PC-3 (cell line): ENCODE measurements around the gene SLC6A7. TPM values are rescaled to one million over a fixed set of nuclear protein-coding genes. Genes with fewer than 3 reads are reported as not detected.

ENCODE experiments used
- ATAC-seq: fragments of 200-7000 bp; cut with Tn5 transposase; 2 replicates; pipeline ENCODE4 v1.9.1; 2020; ENCODE audit warnings: mild to moderate bottlenecking, moderate library complexity
- BruUV-seq: library from RNA; stranded (reverse); fragments of 400-500 nt; replicated peaks from 2 replicates; lab custom pipeline; 2021; lab: Mats Ljungman, UMichigan
- CTCF ChIA-PET: fragments of 300-600 bp; sonication (Branson Sonifier 250); formaldehyde crosslinking; loops from one replicate; lab custom pipeline; 2022; ENCODE audit warnings: antibody characterized with exemption; lab: Charles Lee
- POLR2A ChIA-PET: fragments of 300-600 bp; sonication (Branson Sonifier 250); formaldehyde crosslinking; loops from one replicate; lab custom pipeline; 2022; ENCODE audit warnings: antibody characterized with exemption; ENCODE audit not compliant: unreplicated experiment; lab: Charles Lee
- DNase-seq: peaks from one replicate; pipeline ENCODE4 v3.0.0-alpha.2; 2015
- H2AFZ ChIP-seq: fragments of 300-600 bp; sonication (generic); 2 replicates; pipeline ENCODE4 v1.6.0; 2016; ENCODE audit warnings: antibody characterized with exemption, low read length
- H3F3A ChIP-seq: fragments of 300-600 bp; sonication (generic); one replicate; pipeline ENCODE4 v1.6.0; 2017; ENCODE audit warnings: antibody characterized with exemption, low read length, control low read depth, mild to moderate bottlenecking; ENCODE audit not compliant: unreplicated experiment
- H3K27ac ChIP-seq: fragments of 300-600 bp; sonication (generic); 2 replicates; pipeline ENCODE4 v1.5.1; 2016; ENCODE audit warnings: mild to moderate bottlenecking, low read length
- H3K27me3 ChIP-seq: fragments of 300-600 bp; sonication (generic); 2 replicates; pipeline ENCODE4 v1.6.1; 2016; ENCODE audit warnings: low read length, mixed read lengths
- H3K36me3 ChIP-seq: fragments of 300-600 bp; sonication (generic); 2 replicates; pipeline ENCODE4 v1.6.1; 2016; ENCODE audit warnings: low read depth, mixed run types, low read length, mixed read lengths
- H3K4me1 ChIP-seq: fragments of 300-600 bp; sonication (generic); 2 replicates; pipeline ENCODE4 v1.5.1; 2016; ENCODE audit warnings: low read length; ENCODE audit not compliant: insufficient read depth
- H3K4me2 ChIP-seq: fragments of 300-600 bp; sonication (generic); 2 replicates; pipeline ENCODE4 v1.6.0; 2016; ENCODE audit warnings: low read length
- H3K4me3 ChIP-seq: fragments of 300-600 bp; sonication (generic); 2 replicates; pipeline ENCODE4 v1.5.1; 2016; ENCODE audit warnings: mild to moderate bottlenecking, low read length, mixed read lengths
- H3K79me2 ChIP-seq: fragments of 300-600 bp; sonication (generic); 2 replicates; pipeline ENCODE4 v1.6.1; 2017; ENCODE audit warnings: low read length, mixed read lengths
- H3K9ac ChIP-seq: fragments of 300-600 bp; sonication (generic); 2 replicates; pipeline ENCODE4 v1.6.0; 2016; ENCODE audit warnings: mild to moderate bottlenecking, low read length
- H3K9me2 ChIP-seq: fragments of 300-600 bp; sonication (generic); replicated peaks from 2 replicates; pipeline ENCODE4 v1.6.1; 2016; ENCODE audit warnings: mixed run types, low read length, mixed read lengths
- H3K9me3 ChIP-seq: fragments of 300-600 bp; sonication (generic); 2 replicates; pipeline ENCODE4 v1.6.1; 2016; ENCODE audit warnings: low read length, mixed read lengths
- H4K20me1 ChIP-seq: fragments of 300-600 bp; sonication (generic); 2 replicates; pipeline ENCODE4 v1.6.1; 2016; ENCODE audit warnings: low read length, mixed read lengths
- EZH2 ChIP-seq: fragments of 300-600 bp; sonication (generic); IDR thresholded peaks from one replicate; pipeline ENCODE4 v1.6.1; 2017; ENCODE audit warnings: antibody characterized with exemption, mild to moderate bottlenecking, low read length; ENCODE audit not compliant: unreplicated experiment
- EZH2phosphoT487 ChIP-seq: fragments of 300-600 bp; sonication (generic); IDR thresholded peaks from 2 replicates; pipeline ENCODE4 v1.6.1; 2018; ENCODE audit warnings: mild to moderate bottlenecking, antibody characterized with exemption, low read length, borderline replicate concordance
- intact Hi-C: fragments of 100-400 bp; cut with micrococcal nuclease; formaldehyde crosslinking; loops from 2 replicates; pipeline ENCODE4 v1.9.0; 2023
- total RNA-seq: library from RNA; depleted of rRNA; stranded (reverse); fragments of >200 nt; gene quantifications from 2 replicates; pipeline ENCODE4 v1.2.3, GENCODE V29; 2014
- TF ChIP-seq, protein P1 (sequence below): fragments of 300-600 bp; sonication (generic); conservative IDR thresholded peaks from 2 replicates; pipeline ENCODE4 v1.5.1; 2017; ENCODE audit warnings: antibody characterized with exemption, low read depth, mild to moderate bottlenecking, low read length

SLC6A7 gene
- total RNA-seq, 1 experiment from 2014 or later, result 0.29 TPM

DNA sequence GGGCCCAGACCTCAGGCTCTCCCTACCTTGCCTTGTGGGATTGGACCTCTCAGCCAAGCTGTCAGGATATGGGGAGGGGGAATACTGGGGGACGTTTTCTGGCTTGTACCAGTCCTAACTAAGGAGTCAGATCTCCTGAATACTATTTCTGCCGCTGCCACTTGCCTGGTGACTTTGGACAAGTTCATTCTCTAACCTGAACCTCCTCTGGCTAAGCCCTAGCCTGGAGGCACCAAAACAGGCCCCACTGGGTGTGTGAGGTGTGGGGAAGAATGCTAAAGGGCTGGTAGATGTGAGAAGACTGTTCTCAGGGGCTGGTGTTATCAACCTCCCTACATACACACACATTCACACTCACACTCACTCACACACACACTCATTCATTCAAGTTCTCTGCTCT lies 1.1 kb downstream of the SLC6A7 start:
- no peak overlapping the region for H3K4me2 ChIP-seq
- H3K4me1 ChIP-seq, result no peaks in the 10 kb centered on the region
- ChIA-PET POLR2A (no interaction called here), CTCF (no interaction called here)
- no peak overlapping the region for H3K4me3 ChIP-seq
- H3K9me3 ChIP-seq, result no peaks in the 10 kb centered on the region
- H3K27me3 ChIP-seq, result peaks cover 35% of the 10 kb centered on the region
- H4K20me1 ChIP-seq, result no peaks in the 10 kb centered on the region
- DNase-seq (no peak), ATAC-seq (no peak)
- no peaks in the 10 kb centered on the region for H3K9me2 ChIP-seq
- H2AFZ ChIP-seq, result no peak overlapping the region
- no peaks in the 10 kb centered on the region for H3K79me2 ChIP-seq
- no peaks in the 10 kb centered on the region for H3K36me3 ChIP-seq
- BruUV-seq, result no TSS peak
- intact Hi-C loops, result no loop called here
- no peak overlapping the region for H3K27ac ChIP-seq
- no peaks in the 10 kb centered on the region for H3F3A ChIP-seq
- TF ChIP-seq EZH2phosphoT487 (no peak), EZH2 (no peak)
- TF ChIP-seq, protein P1, sequence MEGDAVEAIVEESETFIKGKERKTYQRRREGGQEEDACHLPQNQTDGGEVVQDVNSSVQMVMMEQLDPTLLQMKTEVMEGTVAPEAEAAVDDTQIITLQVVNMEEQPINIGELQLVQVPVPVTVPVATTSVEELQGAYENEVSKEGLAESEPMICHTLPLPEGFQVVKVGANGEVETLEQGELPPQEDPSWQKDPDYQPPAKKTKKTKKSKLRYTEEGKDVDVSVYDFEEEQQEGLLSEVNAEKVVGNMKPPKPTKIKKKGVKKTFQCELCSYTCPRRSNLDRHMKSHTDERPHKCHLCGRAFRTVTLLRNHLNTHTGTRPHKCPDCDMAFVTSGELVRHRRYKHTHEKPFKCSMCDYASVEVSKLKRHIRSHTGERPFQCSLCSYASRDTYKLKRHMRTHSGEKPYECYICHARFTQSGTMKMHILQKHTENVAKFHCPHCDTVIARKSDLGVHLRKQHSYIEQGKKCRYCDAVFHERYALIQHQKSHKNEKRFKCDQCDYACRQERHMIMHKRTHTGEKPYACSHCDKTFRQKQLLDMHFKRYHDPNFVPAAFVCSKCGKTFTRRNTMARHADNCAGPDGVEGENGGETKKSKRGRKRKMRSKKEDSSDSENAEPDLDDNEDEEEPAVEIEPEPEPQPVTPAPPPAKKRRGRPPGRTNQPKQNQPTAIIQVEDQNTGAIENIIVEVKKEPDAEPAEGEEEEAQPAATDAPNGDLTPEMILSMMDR, result no peak
- H3K9ac ChIP-seq, result no peak overlapping the region

GRCh38 chr5:150192462-150192861 lies 2.6 kb downstream of the SLC6A7 start:
- no peaks in the 10 kb centered on the region for H3K36me3 ChIP-seq
- POLR2A ChIA-PET, result no interaction called here
- no peak overlapping the region for H3K27ac ChIP-seq
- peaks cover 35% of the 10 kb centered on the region for H3K27me3 ChIP-seq
- no peak for ATAC-seq
- H3K9me3 ChIP-seq, result no peaks in the 10 kb centered on the region
- DNase-seq, result no peak
- H3F3A ChIP-seq, result no peaks in the 10 kb centered on the region
- H3K9me2 ChIP-seq, result no peaks in the 10 kb centered on the region
- no peaks in the 10 kb centered on the region for H3K79me2 ChIP-seq
- no peak overlapping the region for H3K4me3 ChIP-seq
- H3K4me2 ChIP-seq, result no peak overlapping the region
- CTCF ChIA-PET, result no interaction called here
- no peaks in the 10 kb centered on the region for H3K4me1 ChIP-seq
- BruUV-seq, result no TSS peak
- intact Hi-C loops, result no loop called here
- no peaks in the 10 kb centered on the region for H4K20me1 ChIP-seq
- TF ChIP-seq EZH2phosphoT487 (no peak), EZH2 (no peak)
- TF ChIP-seq, protein P1, result no peak
- H3K9ac ChIP-seq, result no peak overlapping the region
- no peak overlapping the region for H2AFZ ChIP-seq

- Histone ChIP-seq H4K20me1 (no peaks in the 10 kb centered on the region), H3K4me1 (no peaks in the 10 kb centered on the region), H3K4me2 (no peak overlapping the region), H3F3A (no peaks in the 10 kb centered on the region), H3K27me3 (peaks cover 27% of the 10 kb centered on the region), H3K4me3 (no peak overlapping the region), H3K79me2 (no peaks in the 10 kb centered on the region), H2AFZ (no peak overlapping the region), H3K9me2 (no peaks in the 10 kb centered on the region), H3K36me3 (no peaks in the 10 kb centered on the region), H3K27ac (no peak overlapping the region), H3K9me3 (no peaks in the 10 kb centered on the region), H3K9ac (no peak overlapping the region)
- ATAC-seq, result no peak
- TF ChIP-seq EZH2phosphoT487 (no peak), EZH2 (no peak)
- TF ChIP-seq, protein P1, result no peak
- BruUV-seq, result no TSS peak
- CTCF ChIA-PET, result no interaction called here
- intact Hi-C loops, result no loop called here
- POLR2A ChIA-PET, result no interaction called here
- DNase-seq, result no peak
These were observed 6.0 kb downstream of the SLC6A7 start for GRCh38 chr5:150195736-150196485.
